Measurements from ENCODE around the gene TBC1D2.

- TF ChIP-seq EZH2 (IDR thresholded peaks at IDR 0.05) (no peak), POLR2AphosphoS5 (IDR thresholded peaks at IDR 0.05; ENCODE audit: borderline replicate concordance, low read depth, low read length) (no peak), FOXP2 (optimal IDR thresholded peaks at IDR 0.05; ENCODE audit: control extremely low read depth, extremely low read length, insufficient read depth) (no peak)
Observed at GRCh38 chr9:98300611-98301010, 45.2 kb upstream of the TBC1D2 start.

Data from SK-N-MC (cell line).